ENCODE measurements around the gene PPIF.

DNA sequence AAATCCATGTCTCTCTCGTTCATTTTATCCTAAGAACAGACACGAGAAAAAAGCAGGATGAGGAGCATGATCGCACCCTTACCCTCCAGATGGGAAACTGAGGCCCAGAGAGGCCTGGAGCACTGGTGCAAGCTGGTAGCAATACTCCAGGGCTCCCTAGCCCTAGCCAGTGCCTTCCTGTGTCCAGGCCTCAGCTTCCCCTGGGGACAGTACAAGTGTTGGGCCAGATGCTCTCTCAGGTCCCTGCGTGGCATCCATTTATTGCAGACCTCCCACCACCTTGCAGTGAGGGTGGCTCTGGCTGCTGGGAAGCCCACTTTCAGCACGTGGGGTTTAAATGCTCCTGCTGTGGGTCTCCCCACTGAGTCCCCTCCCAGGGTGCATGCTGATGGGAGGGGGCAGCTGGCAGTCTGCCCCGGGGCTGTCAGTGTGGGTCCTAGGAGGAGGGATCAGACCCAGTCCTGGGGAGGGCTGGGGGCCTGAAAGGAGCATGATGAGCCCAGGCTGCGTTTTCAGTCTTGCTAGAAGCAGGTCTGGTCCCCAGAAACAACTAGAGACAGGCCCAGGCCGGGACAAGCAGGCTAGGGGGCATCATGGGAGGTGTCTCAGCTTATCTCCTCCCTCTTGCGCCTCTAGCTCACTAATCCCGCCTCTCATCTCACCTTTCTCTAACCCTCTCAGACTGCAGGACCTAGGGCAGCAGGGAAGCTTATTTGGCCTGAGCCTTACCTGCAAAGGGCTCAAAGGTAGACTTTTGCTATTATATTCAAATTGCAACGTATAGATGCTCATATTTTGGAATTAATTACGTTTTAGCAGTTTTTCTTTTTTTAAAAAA is 662 bp upstream of the PPIF start:
- TF ChIP-seq, protein P1, sequence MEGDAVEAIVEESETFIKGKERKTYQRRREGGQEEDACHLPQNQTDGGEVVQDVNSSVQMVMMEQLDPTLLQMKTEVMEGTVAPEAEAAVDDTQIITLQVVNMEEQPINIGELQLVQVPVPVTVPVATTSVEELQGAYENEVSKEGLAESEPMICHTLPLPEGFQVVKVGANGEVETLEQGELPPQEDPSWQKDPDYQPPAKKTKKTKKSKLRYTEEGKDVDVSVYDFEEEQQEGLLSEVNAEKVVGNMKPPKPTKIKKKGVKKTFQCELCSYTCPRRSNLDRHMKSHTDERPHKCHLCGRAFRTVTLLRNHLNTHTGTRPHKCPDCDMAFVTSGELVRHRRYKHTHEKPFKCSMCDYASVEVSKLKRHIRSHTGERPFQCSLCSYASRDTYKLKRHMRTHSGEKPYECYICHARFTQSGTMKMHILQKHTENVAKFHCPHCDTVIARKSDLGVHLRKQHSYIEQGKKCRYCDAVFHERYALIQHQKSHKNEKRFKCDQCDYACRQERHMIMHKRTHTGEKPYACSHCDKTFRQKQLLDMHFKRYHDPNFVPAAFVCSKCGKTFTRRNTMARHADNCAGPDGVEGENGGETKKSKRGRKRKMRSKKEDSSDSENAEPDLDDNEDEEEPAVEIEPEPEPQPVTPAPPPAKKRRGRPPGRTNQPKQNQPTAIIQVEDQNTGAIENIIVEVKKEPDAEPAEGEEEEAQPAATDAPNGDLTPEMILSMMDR (conservative IDR thresholded peaks at IDR 0.05) = no peak
- no peak for TF ChIP-seq EZH2 (IDR thresholded peaks at IDR 0.05; ENCODE audit: low read depth)
